Rectal smooth muscle tissue (tissue), 1 donor: Measurements from ENCODE around the gene CYTL1.

Experiments used
- H3K27ac ChIP-seq: one replicate; pipeline ENCODE4 v1.7.0; 2013; ENCODE audit warnings: low read depth, low read length, inconsistent platforms
- H3K27me3 ChIP-seq: one replicate; pipeline ENCODE4 v1.7.0; 2013; ENCODE audit warnings: low read length; ENCODE audit not compliant: control insufficient read depth, insufficient read depth
- H3K36me3 ChIP-seq: one replicate; pipeline ENCODE4 v1.7.0; 2013; ENCODE audit warnings: low read length; ENCODE audit not compliant: control insufficient read depth, insufficient read depth
- H3K4me1 ChIP-seq: one replicate; pipeline ENCODE4 v1.7.0; 2013; ENCODE audit warnings: low read length; ENCODE audit not compliant: control insufficient read depth, insufficient read depth
- H3K4me3 ChIP-seq: one replicate; pipeline ENCODE4 v1.7.0; 2013; ENCODE audit warnings: low read length
- H3K9ac ChIP-seq: one replicate; pipeline ENCODE4 v1.7.0; 2013; ENCODE audit warnings: low read length

CYTL1 gene

GRCh38 chr4:4974727-4975126 lies 44.5 kb downstream of the CYTL1 start:
- no peak overlapping the region for H3K27ac ChIP-seq
- H3K4me1 ChIP-seq = no peaks in the 10 kb centered on the region
- H3K27me3 ChIP-seq = no peaks in the 10 kb centered on the region
- no peak overlapping the region for H3K9ac ChIP-seq
- no peaks in the 10 kb centered on the region for H3K36me3 ChIP-seq
- no peak overlapping the region for H3K4me3 ChIP-seq

- Histone ChIP-seq H3K36me3 (no peaks in the 10 kb centered on the region), H3K27me3 (no peaks in the 10 kb centered on the region), H3K9ac (no peak overlapping the region), H3K4me3 (no peak overlapping the region), H3K4me1 (no peaks in the 10 kb centered on the region), H3K27ac (no peak overlapping the region)
Observed at GRCh38 chr4:4971796-4972195, 47.5 kb downstream of the CYTL1 start.

GRCh38 chr4:4969298-4969697 lies 50.0 kb downstream of the CYTL1 start:
- no peaks in the 10 kb centered on the region for H3K27me3 ChIP-seq
- no peaks in the 10 kb centered on the region for H3K4me1 ChIP-seq
- H3K36me3 ChIP-seq = no peaks in the 10 kb centered on the region
- H3K9ac ChIP-seq = no peak overlapping the region
- no peak overlapping the region for H3K27ac ChIP-seq
- H3K4me3 ChIP-seq = no peak overlapping the region

- Histone ChIP-seq H3K4me3 (no peak overlapping the region), H3K27me3 (no peaks in the 10 kb centered on the region), H3K27ac (no peak overlapping the region), H3K4me1 (no peaks in the 10 kb centered on the region), H3K36me3 (no peaks in the 10 kb centered on the region), H3K9ac (no peak overlapping the region)
Observed at GRCh38 chr4:4968161-4968725, 51.0 kb downstream of the CYTL1 start.
